Cardiac muscle cell (in vitro differentiated cells and primary cell): Measurements from ENCODE around the gene IL19. TPM values are rescaled to one million over a fixed set of nuclear protein-coding genes. Genes with fewer than 3 reads are reported as not detected.

ENCODE experiments used
- DNase-seq, 2 donors: peaks; one replicate each; pipeline versions ENCODE4 v3.0.0 to v3.0.0-alpha.2; 2010 to 2017; ENCODE audit warnings: low read depth in 1 of 2, low spot score in 1 of 2
- H3K27ac ChIP-seq: fragments of 200-600 bp; sonication (generic); 2 replicates; pipeline ENCODE4 v1.5.1; 2016
- H3K27me3 ChIP-seq: fragments of 200-600 bp; sonication (generic); 2 replicates; pipeline ENCODE4 v1.6.0; 2016; ENCODE audit warnings: control low read depth
- H3K36me3 ChIP-seq: fragments of 200-600 bp; sonication (generic); 2 replicates; pipeline ENCODE4 v1.5.1; 2016; ENCODE audit warnings: control low read depth
- H3K4me1 ChIP-seq: fragments of 200-600 bp; sonication (generic); 2 replicates; pipeline ENCODE4 v1.8.1; 2017; ENCODE audit warnings: low read depth, mild to moderate bottlenecking, mixed run types
- H3K4me3 ChIP-seq: fragments of 200-600 bp; sonication (generic); 2 replicates; pipeline ENCODE4 v1.5.1; 2016; ENCODE audit warnings: mild to moderate bottlenecking
- H3K9me3 ChIP-seq: fragments of 200-600 bp; sonication (generic); 2 replicates; pipeline ENCODE4 v1.5.1; 2017; ENCODE audit warnings: low read depth, mild to moderate bottlenecking, control low read depth
- polyA plus RNA-seq: library from polyadenylated mRNA; unstranded; fragments of >200 nt; fragmentation: Nextera tagmentation; extraction: Ambion mirVana; gene quantifications from 2 replicates; pipeline ENCODE4 v1.2.1, GENCODE V29; 2016
- total RNA-seq: library from RNA; depleted of rRNA; stranded (reverse); fragments of >200 nt; gene quantifications from 2 replicates; pipeline ENCODE4 v1.2.3, GENCODE V29; 2016
- TF ChIP-seq, protein P1 (sequence below): IDR thresholded peaks from 2 replicates; pipeline ENCODE4 v1.5.1; 2012; ENCODE audit warnings: low read depth, mild to moderate bottlenecking, low read length

IL19 gene
- total and polyA plus RNA-seq, 2 experiments from 2014 or later = not detected

DNA sequence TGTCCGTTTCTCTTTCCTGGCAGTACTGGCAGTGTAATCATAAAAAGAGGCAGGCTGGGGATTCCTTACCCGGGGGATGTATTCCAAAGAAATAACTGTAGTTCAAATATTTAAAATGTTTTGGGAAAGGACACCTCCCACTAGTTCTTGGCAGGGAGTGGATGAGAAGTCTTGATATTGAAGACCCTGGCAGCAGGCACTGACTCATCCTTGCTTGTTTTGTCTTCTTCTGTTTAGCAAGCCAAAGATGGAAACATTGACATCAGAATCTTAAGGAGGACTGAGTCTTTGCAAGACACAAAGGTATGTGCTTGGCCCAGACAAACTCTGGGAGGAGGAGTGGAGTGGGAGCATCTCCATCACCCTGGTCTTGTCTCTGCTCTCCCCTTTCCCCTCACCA lies 95.5 kb downstream of the IL19 start:
- Histone ChIP-seq H3K27ac (no peak overlapping the region), H3K4me3 (no peak overlapping the region), H3K4me1 (no peaks in the 10 kb centered on the region), H3K36me3 (no peaks in the 10 kb centered on the region), H3K9me3 (no peaks in the 10 kb centered on the region), H3K27me3 (peaks cover 41% of the 10 kb centered on the region)
- TF ChIP-seq, protein P1, sequence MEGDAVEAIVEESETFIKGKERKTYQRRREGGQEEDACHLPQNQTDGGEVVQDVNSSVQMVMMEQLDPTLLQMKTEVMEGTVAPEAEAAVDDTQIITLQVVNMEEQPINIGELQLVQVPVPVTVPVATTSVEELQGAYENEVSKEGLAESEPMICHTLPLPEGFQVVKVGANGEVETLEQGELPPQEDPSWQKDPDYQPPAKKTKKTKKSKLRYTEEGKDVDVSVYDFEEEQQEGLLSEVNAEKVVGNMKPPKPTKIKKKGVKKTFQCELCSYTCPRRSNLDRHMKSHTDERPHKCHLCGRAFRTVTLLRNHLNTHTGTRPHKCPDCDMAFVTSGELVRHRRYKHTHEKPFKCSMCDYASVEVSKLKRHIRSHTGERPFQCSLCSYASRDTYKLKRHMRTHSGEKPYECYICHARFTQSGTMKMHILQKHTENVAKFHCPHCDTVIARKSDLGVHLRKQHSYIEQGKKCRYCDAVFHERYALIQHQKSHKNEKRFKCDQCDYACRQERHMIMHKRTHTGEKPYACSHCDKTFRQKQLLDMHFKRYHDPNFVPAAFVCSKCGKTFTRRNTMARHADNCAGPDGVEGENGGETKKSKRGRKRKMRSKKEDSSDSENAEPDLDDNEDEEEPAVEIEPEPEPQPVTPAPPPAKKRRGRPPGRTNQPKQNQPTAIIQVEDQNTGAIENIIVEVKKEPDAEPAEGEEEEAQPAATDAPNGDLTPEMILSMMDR = no peak
- DNase-seq = peak in 1 of 2 donors; percentile 57

DNA sequence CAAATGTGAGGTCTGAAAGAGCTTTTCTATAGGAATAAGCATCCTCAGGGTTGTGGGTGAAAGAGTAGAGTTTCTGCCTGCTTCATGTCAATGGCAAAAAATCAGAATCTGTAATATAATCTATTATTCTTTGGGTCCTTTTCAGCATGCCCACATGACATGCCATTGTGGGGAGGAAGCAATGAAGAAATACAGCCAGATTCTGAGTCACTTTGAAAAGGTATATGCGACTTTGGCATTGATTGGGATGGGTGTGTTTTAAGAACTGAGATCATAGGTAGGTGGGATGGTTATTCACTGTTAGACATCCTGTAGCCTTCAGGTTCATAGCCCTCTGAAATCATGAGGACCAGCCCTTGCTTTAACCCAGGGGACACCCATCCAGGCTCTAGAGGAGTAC lies 96.7 kb downstream of the IL19 start:
- no peaks in the 10 kb centered on the region for H3K9me3 ChIP-seq
- H3K4me1 ChIP-seq = no peaks in the 10 kb centered on the region
- H3K36me3 ChIP-seq = no peaks in the 10 kb centered on the region
- no peak for DNase-seq
- TF ChIP-seq, protein P1 = no peak
- no peak overlapping the region for H3K27ac ChIP-seq
- H3K27me3 ChIP-seq = peaks cover 34% of the 10 kb centered on the region
- no peak overlapping the region for H3K4me3 ChIP-seq

DNA sequence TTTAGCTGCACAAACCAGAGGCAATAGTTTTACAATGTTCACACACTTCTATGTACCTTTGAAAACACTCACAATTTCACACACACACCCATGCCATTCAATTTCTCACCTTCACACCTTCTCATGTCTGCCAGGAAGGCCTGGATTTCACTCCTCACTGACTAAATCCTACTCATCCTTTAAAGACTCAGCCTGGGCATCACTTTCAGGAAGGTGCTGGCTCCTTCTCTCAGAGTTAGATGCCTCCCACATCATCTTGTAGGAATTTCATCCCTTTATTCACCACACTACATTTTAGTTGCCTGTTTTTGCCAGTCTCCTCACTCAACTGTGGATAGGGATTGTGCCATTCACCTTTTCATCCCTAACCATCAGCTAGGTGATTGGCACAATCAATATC lies 97.1 kb downstream of the IL19 start:
- Histone ChIP-seq H3K27ac (no peak overlapping the region), H3K9me3 (no peaks in the 10 kb centered on the region), H3K4me3 (no peak overlapping the region), H3K36me3 (no peaks in the 10 kb centered on the region), H3K4me1 (no peaks in the 10 kb centered on the region), H3K27me3 (peaks cover 29% of the 10 kb centered on the region)
- DNase-seq = no peak
- TF ChIP-seq, protein P1 = no peak

DNA sequence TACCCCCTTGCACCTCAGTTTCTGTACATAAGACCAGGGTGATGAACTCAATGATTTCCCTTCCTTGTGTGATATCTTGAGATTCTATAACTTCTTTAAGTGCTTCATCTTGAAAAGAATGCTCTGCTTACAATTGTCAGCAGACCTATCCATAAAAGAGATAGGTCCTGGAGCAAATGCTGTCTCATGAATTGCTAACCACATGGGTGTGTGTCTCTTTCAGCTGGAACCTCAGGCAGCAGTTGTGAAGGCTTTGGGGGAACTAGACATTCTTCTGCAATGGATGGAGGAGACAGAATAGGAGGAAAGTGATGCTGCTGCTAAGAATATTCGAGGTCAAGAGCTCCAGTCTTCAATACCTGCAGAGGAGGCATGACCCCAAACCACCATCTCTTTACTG lies 97.7 kb downstream of the IL19 start:
- no peak for DNase-seq

DNA sequence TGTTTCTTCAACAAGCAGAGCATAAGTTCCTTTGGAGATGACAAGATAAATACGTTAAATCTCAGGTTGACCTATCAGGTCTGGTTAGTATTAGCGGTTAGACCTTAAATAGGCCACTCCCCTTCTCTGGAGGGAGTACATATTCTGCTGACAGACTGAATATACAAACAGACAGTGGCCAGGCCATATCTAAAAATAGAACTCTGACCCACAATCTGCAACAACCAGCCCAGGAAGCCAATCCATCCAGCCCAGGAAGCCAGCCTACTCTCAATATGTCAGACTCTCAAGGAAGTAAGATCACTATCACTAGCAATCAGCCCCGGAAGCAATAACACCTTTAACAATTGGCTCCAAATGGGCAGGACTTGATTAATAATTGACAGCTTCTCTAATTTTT lies 101.6 kb downstream of the IL19 start:
- no peaks in the 10 kb centered on the region for H3K9me3 ChIP-seq
- no peak overlapping the region for H3K27ac ChIP-seq
- TF ChIP-seq, protein P1 = no peak
- DNase-seq = peak in 1 of 2 donors; percentile 5
- H3K27me3 ChIP-seq = peaks cover 7% of the 10 kb centered on the region
- no peaks in the 10 kb centered on the region for H3K4me1 ChIP-seq
- H3K4me3 ChIP-seq = no peak overlapping the region
- H3K36me3 ChIP-seq = no peaks in the 10 kb centered on the region

More for the DNA sequence above, 97.7 kb downstream of the IL19 start:
- H3K27me3 ChIP-seq = peaks cover 24% of the 10 kb centered on the region
- no peaks in the 10 kb centered on the region for H3K36me3 ChIP-seq
- TF ChIP-seq, protein P1 = no peak
- H3K4me1 ChIP-seq = no peaks in the 10 kb centered on the region
- no peak overlapping the region for H3K4me3 ChIP-seq
- H3K9me3 ChIP-seq = no peaks in the 10 kb centered on the region
- H3K27ac ChIP-seq = no peak overlapping the region
